Left ventricle myocardium inferior (tissue), 1 donor: Measurements from ENCODE around the gene ADAM15. TPM values are rescaled to one million over a fixed set of nuclear protein-coding genes. Genes with fewer than 3 reads are reported as not detected.

Experiments used
- DNase-seq: peaks from one replicate; pipeline ENCODE4 v3.0.0-alpha.2; 2020
- H3K27ac ChIP-seq: fragments of 200-600 bp; replicated peaks from 2 replicates; pipeline ENCODE4 v1.8.0; 2021
- H3K27me3 ChIP-seq: fragments of 200-600 bp; 2 replicates; pipeline ENCODE4 v1.8.0; 2021; ENCODE audit warnings: low read depth
- H3K36me3 ChIP-seq: fragments of 200-600 bp; 2 replicates; pipeline ENCODE4 v1.8.0; 2021
- H3K4me1 ChIP-seq: fragments of 200-600 bp; 2 replicates; pipeline ENCODE4 v1.8.0; 2021
- H3K4me3 ChIP-seq: fragments of 200-600 bp; 2 replicates; pipeline ENCODE4 v1.8.0; 2021; ENCODE audit warnings: mild to moderate bottlenecking, moderate library complexity
- H3K9me3 ChIP-seq: fragments of 200-600 bp; replicated peaks from 2 replicates; pipeline ENCODE4 v1.8.0; 2021
- intact Hi-C: fragments of 100-400 bp; cut with micrococcal nuclease; formaldehyde crosslinking; loops from one replicate; pipeline ENCODE4 v1.11.0; 2022
- total RNA-seq: library from RNA; stranded (reverse); fragmentation: NEBNext Ultra II Directional; extraction: Animal tissue kit (Norgen Biotek cat#: 25700); gene quantifications from one replicate; pipeline ENCODE4 v1.2.1, GENCODE V29; 2021
- TF ChIP-seq, protein P1 (sequence below): fragments of 200-600 bp; IDR thresholded peaks from 2 replicates; pipeline ENCODE4 v1.8.0; 2021; ENCODE audit warnings: antibody characterized with exemption, mild to moderate bottlenecking, borderline replicate concordance
- donor health status: DM: no; HTN: yes; CAD: no; lungs with severe emphysema.

Gene ADAM15
- total RNA-seq, 1 donor from 2014 or later, result 82.1 TPM

DNA sequence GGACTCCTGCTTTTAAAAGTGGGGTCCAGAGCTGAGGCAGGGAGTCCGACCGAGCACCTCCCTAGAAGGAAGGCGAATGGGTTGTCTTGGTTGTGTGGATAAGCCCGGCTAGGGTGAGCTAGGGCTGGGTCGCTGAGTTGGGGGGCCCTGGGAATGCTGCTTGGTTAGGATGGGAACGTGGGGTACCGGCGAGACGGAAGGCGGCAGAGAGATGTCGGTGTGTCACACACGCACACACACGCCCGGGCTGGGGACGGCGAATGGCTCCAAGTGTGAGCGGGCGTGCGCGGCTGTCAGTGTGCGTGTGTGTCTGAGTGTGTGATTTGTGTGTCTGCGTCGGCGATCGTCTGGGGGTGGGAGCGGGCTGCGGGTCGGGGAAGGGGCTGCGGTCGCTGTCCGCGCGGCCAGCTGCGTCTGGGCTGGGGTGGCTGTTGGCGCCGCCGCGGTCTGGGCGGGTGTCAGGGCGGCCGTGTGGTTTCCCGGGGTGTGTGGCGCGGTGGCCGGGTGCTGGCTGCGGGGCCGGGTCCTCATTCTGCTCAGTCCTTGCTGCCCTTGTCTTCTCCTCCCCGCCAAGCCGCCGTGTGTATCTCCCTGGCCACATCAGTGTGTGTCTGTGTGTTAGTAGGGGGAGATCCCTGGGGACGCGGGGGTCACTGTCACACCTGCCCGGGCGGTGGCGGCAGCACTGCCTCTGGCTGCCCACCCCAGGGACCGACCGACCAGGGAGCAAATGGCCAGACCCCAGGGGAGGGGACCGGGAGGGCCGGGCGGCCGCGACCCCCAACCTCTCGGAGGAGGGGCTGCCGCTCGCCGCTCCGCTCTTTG, 28.6 kb downstream of the ADAM15 start:
- Histone ChIP-seq H3K27me3 (peaks cover 60% of the 10 kb centered on the region), H3K36me3 (no peaks in the 10 kb centered on the region), H3K4me1 (peaks cover 62% of the 10 kb centered on the region), H3K27ac (no peak overlapping the region), H3K9me3 (no peaks in the 10 kb centered on the region), H3K4me3 (peak overlapping the region; percentile 68)
- intact Hi-C loops, result no loop called here
- TF ChIP-seq, protein P1, sequence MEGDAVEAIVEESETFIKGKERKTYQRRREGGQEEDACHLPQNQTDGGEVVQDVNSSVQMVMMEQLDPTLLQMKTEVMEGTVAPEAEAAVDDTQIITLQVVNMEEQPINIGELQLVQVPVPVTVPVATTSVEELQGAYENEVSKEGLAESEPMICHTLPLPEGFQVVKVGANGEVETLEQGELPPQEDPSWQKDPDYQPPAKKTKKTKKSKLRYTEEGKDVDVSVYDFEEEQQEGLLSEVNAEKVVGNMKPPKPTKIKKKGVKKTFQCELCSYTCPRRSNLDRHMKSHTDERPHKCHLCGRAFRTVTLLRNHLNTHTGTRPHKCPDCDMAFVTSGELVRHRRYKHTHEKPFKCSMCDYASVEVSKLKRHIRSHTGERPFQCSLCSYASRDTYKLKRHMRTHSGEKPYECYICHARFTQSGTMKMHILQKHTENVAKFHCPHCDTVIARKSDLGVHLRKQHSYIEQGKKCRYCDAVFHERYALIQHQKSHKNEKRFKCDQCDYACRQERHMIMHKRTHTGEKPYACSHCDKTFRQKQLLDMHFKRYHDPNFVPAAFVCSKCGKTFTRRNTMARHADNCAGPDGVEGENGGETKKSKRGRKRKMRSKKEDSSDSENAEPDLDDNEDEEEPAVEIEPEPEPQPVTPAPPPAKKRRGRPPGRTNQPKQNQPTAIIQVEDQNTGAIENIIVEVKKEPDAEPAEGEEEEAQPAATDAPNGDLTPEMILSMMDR, result no peak
- no peak for DNase-seq

DNA sequence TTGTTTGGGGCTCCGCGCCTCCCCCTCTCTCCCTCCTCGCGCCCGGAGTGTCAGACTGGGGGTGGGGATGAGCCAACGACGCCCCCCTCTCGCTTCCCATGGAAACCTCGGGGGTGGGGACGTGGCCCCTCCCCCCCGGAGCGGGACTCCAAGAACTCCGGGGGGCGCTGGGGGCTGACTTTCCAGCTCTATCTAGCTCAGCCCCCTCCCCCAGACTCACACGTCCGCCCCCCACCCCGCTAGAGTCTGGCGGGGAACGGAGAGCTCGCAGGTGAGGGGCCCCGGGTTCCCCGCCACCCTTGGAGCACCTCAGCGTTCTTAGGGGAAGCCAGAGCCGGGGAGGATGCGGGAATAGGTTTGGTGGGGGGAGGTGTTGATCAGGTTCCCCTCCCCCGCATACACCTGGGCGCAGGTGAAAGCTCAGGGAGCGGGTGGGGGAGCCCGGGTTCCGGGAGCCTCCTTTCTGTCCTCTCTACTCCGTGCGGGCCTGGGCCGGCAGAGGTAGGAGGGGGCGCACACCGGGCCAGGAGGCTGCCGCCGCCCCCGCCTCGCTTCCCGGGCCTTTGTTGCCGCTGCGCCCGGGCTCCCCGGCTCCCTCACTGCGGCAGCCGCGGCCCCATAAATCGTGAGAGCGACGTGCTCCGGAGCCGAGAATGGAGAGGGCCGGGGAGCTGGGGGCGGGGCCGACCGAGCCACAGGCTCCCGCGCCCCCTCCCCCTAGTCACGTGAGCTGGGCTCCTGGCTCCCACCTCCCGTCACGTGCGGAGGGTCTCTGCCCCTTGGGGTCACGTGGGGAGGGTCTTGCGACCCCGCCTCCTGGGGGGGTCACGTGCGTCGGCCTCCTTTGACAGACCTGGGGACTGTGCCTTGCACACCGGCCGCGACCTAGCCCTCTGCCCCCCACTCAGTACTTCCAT, 29.5 kb downstream of the ADAM15 start:
- intact Hi-C loops, result no loop called here
- Histone ChIP-seq H3K27me3 (peaks cover 60% of the 10 kb centered on the region), H3K27ac (no peak overlapping the region), H3K4me1 (peaks cover 69% of the 10 kb centered on the region), H3K9me3 (no peaks in the 10 kb centered on the region), H3K36me3 (no peaks in the 10 kb centered on the region), H3K4me3 (peak overlapping the region; percentile 68)
- TF ChIP-seq, protein P1, result no peak
- DNase-seq, result no peak

DNA sequence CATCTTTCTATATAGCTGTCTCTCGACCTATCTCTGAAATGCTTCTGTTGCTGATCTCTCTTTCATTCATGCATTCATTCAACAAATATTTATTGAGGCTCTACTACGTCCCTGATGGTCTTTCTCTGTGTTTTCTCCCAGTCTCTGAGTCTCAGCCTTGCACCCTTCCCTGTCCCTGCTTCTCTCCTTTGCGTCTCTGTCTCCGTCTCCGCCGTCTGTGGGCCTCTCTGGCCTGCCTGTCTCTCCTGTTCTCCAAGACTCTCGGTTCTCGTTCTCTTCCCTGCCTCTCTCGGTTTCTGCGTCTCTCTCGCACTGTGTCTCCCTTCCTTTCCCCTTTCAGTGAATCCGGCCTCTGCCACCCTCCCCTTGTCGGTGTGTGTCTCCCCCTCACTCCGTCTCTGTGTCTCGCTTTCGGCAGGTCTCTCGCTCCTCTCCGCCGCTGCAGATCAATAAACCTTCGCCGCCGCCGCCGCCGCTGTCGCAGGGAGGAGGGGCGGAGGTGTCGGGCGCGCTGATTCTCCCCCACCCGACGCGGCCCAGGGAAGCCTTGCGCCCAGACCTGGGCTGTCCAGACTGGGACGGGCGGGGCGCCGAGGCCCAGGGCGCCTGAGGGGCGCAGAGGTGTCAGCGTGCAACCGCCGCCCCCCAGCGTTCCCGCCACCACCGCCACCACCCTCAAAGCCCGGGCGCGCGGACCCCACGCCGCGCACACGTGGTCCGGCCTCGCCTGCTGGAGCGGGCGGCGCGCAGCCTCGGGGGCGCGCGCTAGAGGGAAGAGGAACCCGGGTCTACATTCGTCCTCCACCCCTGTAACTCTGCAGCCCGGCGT, 30.6 kb downstream of the ADAM15 start:
- H3K27me3 ChIP-seq, result peaks cover 60% of the 10 kb centered on the region
- H3K4me1 ChIP-seq, result peaks cover 80% of the 10 kb centered on the region
- peak overlapping the region; percentile 52 for H3K4me3 ChIP-seq
- H3K27ac ChIP-seq, result no peak overlapping the region
- no peaks in the 10 kb centered on the region for H3K9me3 ChIP-seq
- H3K36me3 ChIP-seq, result no peaks in the 10 kb centered on the region
- no peak for DNase-seq
- intact Hi-C loops, result no loop called here
- TF ChIP-seq, protein P1, result no peak

DNA sequence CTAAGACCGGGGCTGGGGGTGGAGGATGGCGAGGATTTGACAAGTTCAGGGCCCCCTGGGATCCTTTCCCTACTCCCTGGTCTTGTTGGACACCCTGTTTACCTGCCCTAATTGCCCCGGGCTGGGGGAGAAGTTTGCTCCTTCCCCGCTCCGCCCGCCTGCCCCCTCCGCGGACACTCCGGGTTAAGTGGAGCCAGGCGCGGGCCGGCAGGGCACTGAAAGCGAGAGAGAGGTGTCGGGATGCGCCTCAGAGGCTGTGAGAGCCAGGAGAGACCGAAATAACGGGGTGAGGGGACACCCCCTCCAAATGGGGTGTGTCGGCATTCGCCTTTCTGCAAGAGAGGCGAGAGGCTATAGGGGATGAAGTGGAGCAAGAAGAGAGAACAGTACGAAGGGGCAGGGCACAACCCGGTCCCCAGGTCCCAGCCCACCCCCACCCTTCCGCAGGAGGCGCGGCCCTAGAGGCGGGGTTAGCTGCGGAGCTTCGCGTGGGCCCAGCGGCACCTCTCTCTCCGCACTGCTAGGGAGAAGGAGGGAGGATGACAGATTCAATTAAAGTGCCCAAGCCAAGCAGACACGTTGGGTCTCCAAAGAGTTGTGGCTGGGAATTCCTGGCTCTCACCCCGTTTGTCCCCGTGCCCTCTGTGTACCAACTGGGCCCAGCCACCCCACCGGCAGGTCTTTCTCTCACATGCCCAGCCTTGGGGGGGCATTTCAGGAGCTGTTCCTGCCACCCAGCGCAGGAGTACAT, 31.4 kb downstream of the ADAM15 start:
- no peak for DNase-seq
- Histone ChIP-seq H3K9me3 (no peaks in the 10 kb centered on the region), H3K4me1 (peaks cover 83% of the 10 kb centered on the region), H3K27me3 (peaks cover 60% of the 10 kb centered on the region), H3K4me3 (peak overlapping the region; percentile 52), H3K36me3 (no peaks in the 10 kb centered on the region), H3K27ac (no peak overlapping the region)
- intact Hi-C loops, result no loop called here
- TF ChIP-seq, protein P1, result no peak
